ENCODE data around the gene LIN54.
"Not testable (repeated sequence)": the region's sequence is repeated elsewhere in the genome, so short reads cannot be mapped to it uniquely, and the experiment has no call there.

LIN54 gene

GRCh38 chr4:83011689-83012199, 1.1 kb upstream of the LIN54 start:
- no peak for DNase-seq

GRCh38 chr4:83010111-83010521, 507 bp downstream of the LIN54 start:
- peak; percentile 1 for DNase-seq

DNA sequence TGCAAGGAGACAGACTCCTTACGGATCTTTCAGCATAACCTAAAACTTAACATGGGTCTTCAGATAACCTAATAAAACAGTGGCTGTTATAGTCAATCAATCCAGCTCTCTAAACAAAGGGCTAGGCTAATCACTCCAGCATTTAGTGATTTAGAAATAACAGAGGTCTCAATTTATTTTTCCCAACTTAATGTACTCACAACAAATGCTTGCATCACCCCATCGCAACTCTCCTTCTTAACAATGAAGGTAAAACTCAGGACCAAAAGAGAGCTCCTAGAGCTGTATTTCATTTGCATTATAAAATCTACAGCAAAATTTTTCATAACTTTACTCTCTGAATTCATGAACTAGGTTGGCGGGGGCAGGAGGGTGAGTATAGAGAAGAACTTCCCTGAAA, 1.1 kb downstream of the LIN54 start:
- no peak for DNase-seq

DNA sequence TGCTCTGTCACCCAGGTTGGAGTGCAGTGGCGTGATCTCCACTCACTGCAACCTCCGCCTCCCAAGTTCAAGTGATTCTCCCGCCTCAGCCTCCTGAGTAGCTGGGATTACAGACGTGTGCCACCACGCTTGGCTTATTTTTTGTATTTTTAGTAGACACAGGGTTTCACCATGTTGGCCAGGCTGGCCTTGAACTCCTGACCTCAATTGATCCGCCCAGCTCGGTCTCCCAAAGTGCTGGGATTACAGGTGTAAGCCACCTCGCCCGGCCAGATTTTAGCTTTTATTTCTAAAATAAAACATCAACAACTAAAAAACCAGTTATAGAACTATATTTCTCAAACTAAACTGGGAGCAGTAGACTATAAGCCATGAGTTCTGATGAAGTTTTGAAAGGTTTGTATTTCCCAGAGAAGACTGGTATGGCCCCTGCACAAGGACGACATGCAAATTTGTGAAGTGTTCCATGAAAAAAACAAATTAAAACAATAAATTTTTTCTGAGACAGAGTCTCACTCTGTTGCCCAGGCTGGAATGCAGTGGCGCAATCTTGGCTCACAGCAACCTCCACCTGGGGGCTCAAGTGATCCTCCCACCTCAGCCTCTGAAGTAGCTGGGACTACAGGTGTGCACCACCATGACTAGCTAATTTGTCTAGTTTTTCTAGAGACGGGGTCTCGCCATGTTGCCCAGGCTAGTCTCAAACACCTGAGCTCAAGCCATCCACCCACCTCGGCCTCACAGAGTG, 7.4 kb downstream of the LIN54 start:
- not testable (repeated sequence) for DNase-seq

DNA sequence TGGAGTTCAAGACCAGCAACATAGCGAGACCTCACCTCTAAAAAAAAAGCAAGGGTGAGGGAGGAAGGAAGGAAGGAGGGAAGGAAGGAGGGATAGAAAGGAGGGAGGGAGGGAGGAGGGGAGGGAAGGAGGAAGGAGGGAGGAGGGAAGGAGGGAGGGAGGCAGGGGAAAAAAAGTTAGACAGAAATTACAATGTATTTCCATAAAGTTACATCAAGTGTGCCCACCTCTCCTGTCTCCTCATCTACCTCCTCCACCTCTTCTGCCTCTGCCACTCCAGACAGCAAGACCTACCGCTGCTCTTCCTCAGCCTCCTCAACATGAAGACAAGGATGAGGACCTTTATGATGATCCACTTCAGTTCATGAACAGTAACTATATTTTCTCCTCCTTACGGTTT, 8.3 kb downstream of the LIN54 start:
- no peak for DNase-seq

DNA sequence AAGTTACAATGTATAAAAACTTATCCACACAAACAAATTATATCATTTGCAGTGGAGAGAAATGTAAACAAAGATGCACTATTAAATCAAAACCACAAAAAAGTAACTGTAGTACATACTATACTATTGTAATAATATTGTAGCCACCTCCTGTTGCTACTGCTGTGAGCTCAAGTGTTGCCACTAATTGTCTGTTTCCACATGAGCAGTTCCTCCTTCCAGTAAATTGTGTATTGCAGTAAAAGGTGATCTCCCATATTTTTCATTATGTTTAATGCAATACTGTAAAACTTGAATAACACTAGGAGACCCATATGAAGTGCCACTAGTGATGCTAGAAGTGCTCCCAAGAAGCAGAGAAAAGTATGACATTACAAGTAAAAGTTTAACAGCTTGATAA, 11.7 kb downstream of the LIN54 start:
- DNase-seq: no peak

- no peak for DNase-seq
Observed at GRCh38 chr4:82994834-82995233, 15.8 kb downstream of the LIN54 start.

DNA sequence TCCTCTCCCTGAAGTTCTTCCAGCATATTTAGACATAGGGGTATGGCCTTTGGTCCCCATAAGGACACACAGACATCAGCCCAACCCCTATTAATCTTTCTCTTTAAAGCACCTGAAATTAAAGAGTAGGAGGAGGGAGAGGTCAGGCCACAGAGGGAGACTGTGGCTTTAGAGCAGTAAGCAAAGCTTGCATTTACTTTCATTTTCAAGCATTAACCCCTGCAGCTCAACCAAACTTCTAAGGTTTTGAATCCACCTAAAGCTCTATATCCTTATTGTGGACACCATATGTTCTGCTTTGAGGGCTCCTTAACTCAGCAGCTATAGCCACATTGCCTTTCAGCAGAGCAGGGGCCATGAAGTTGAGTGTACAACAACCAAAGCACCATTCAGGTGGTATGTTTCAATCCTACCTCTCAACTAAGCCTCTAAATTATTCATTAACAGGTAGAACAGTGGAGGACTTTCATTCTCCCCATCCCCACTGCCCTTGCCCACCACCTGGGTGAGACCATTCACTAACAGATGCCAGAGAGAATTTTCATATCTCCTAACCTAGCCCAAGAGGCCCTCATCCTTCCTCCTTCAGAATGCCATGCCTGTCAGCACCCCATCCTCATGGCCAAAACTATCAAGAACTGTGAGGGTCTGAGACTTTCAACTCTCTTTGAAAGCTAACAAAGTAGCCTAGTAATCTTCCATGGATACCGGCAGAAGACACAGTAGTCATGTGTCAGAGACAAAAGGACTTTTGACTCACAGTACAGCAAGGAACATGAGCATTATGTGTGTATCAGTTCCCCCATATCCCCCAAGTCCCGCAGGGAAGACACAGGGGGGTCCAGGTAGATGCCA, 20.8 kb downstream of the LIN54 start:
- DNase-seq: no peak

DNA sequence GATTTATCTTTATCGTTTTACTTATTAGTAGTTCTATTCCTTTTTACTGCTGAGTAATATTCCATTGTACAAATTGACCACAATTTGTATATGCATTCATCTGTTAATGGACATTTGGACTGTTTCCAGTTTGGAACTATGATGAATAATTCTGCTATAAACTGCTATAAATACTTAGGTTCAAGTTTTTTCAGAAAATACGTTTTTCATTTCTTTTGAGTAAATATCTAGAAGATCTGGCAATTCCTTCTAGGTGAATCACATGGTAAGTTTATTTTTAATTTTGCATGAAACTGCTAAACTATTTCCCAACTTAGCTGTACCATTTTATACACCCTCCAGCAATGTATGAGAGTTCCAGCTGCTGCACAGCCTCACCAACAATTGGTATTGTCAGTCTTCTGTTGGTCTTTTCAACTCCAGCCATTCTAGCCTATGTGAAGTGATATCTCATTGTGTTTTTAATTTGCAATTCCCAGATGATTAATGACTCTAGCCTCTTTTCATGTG, 22.2 kb downstream of the LIN54 start:
- DNase-seq: no peak

DNA sequence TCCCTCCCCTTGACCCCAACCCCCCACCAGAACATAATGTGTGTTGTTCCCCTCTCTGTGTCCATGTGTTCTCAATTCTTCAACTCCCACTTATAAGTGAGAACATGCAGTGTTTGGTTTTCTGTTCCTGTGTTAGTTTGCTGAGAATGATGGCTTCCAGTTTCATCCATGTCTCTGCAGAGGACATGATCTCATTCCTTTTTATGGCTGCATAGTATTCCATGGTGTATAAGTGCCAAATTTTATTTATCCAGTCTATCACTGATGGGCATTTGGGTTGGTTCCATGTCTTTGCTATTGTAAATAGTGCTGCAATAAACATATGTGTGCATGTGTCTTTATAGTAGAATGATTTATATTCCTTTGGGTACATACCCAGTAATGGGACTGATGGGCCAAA, 23.1 kb downstream of the LIN54 start:
- DNase-seq: not testable (repeated sequence)

DNA sequence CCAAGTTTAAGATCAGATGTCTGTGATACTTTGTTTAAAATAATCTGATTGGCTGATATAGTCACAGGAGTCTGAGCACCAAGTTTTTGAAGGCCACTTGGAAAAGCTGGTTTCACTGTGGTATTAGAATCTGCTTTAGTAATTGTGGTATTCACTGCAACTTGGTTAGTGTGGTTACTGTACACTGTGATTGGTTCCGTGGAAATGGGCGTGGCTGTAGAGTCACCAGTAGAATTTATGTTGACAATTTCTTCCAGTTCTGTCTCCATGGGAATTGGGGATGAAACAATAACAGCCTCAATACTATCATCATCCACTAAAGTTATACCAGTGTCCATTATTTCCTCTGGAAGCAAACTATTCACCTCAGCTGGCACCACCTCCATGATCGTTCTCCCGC, 26.2 kb downstream of the LIN54 start:
- DNase-seq: no peak

- DNase-seq: no peak
Observed at GRCh38 chr4:82983444-82983843, 27.2 kb downstream of the LIN54 start.

DNA sequence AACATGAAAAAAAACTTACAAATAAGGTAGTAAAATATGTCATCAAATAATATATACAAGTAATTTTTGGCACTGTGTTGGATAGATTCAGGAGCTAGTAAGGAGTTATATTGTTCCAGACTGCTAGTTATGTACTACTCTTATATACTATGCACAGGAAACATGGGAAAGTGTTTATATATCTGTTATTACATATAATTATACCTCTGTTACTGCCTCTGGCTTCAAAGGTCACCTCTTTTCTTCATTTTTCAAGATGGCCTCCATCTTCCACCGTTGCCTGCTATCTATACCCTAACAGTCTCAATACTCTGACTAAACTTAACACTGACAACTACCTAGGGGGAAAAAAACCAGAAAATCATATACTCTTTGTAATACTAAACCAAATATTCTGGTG, 29.5 kb downstream of the LIN54 start:
- no peak for DNase-seq

GRCh38 chr4:82975792-82976191, 34.8 kb downstream of the LIN54 start:
- no peak for DNase-seq

DNA sequence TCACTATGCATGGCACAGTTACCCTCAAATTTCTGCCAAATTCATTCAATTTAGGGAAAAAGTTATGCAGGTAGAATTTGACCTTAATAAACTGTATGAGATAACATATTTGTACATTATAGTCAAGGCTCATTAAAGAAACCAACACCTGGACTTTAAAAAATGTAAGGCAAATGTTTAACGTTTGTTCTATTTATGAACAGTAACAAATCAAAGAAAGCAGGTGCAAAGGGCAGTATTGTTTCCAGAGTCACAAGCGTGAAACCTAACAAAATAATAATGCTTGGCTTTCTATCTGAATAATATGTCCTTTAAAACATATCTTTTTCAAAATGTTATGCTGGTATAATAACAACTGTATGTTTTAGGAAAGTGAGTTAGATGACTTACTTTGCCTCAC, 41.2 kb downstream of the LIN54 start:
- DNase-seq: no peak

DNA sequence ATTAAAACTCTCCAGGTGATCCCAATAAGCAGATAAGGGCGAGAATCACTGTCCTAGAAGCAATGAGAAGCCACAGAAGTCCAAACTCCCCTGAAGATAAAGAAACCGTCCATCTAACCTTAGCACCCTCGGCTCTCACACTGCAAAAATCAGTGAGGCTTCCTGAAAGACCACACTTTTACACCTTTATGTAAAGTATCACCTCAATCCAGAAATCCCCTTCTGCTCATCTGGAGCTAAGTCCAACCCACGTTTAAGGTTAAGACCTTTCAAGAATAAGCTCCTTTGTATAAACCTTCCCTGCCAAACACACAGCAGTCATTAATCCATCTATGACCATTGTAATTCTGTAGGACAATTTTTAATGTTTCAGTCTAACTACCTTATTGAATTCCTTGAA, 41.7 kb downstream of the LIN54 start:
- DNase-seq: no peak

DNA sequence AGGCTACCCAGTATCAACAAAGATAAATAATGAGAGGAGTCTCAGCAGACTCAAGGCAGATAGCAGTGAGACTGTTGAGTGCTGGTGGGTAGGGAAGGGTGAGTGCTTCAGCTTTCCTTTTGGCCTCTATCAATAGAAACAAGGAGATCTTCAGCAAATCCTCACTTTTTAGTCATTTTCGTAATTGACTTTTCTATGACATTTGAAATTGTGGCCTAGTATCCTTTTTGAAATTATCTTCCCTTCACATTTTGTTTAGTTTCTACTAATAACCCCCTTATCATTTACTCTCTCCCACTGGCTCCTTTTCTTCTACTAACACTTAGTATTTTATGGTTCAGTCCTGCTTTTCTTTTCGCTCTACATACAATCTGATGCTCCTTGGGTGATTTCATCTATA, 44.9 kb downstream of the LIN54 start:
- DNase-seq: no peak

DNA sequence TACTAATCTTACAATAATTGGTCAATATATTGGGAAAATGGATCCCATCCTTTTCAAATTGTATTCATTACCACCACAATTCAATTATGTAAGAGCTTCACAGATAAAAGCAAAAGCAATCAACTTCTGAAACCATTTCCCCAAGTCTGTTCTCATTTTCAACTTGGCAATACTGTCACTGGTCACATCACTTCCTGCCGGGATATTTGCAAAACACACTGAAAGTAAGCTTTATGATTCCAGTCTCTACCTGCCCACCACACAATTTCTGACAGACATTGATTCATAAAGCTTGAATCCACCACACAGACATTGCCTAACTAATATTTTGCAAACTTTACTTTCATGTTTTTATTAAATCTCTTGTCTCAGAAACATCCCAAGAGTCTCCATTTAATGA, 53.6 kb downstream of the LIN54 start:
- no peak for DNase-seq

DNA sequence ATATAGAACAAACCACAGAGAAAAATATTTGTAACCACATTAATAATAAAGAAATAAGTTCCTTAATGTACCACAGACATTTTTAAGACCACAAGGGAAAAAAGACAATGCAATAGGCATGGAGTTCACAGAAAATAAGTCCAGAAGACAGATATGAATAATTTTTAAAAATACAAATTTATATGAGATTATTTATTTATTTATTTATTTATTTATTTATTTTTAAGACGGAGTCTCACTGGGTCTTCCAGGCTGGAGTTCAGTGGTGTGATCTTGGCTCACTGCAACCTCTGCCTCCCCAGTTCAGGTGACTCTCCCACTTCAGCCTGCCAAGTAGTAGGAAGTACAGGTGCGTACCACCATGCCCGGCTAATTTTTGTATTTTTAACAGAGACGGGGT, 56.4 kb downstream of the LIN54 start:
- DNase-seq: no peak

GRCh38 chr4:82951196-82951595, 59.4 kb downstream of the LIN54 start:
- no peak for DNase-seq

DNA sequence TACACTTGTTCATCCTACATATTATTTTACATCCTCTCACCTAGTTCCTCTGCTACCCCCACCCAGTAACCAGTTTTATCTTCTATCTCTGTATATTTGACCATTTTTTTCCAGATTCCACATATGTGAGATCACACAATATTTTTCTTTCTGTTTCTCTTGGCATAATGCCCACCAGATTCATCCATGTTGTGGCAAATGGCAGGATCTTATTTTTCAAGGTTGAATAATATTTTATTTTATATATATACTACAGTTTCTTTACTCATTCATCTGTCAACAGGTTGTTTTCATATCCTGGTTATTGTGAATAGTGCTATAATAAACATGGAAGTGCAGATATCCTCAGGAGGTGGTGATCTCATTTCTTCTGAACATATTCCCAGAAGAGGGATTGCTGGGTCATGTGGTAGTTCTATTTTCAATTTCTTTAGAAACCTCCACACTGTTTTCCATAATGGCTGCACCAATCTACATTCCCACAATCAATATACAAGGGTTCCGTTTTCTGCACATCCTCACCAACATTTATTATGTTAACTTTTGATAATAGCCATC, 61.9 kb downstream of the LIN54 start:
- no peak for DNase-seq

GRCh38 chr4:82947498-82947897, 63.1 kb downstream of the LIN54 start:
- DNase-seq: no peak

DNA sequence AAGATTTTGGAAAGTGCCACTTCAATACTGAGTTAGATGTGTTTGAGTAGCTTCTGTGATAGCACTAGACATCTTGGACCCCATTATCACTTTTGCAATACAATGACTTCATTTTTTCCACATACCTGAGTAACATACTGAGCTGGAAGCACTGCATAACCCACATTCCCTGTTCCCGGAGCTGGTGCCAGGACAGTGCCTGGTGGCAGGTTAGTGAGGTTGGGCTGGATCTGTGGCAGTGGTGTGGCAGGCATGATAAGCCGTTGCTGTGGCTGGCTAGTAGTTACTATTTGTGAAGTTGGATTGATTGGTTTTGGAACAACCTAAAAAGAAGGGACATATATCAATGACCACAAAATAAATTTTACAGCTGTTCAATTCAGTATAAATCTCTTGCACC, 71.2 kb downstream of the LIN54 start:
- no peak for DNase-seq

DNA sequence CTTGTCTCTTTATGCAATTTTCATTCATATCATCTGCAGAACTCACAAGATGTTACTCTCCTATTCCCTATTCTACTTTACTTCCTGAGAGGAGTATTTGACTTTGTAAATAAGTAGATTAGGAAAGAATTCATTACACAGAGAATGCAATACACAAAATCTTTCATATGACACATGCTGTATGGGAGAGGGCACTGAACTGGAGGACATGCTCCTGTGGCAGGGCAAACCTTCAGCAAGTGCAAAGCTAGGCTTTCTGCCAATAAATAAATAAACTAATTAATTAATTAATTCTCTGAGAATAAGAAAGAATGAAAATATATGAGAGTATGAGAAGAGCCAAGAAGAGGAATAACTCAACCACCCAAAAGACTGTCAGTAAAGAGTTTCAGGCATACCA, 76.2 kb downstream of the LIN54 start:
- no peak for DNase-seq
